Activated CD4-positive, CD25-positive, alpha-beta regulatory T cell (primary cell): ENCODE data around the gene MYL2.

Source experiments
- DNase-seq, 4 experiments: peaks; one replicate each; lab custom pipeline; 2025; lab: John Stamatoyannopoulos, UW

MYL2 gene

GRCh38 chr12:110930348-110931314 is 10.3 kb upstream of the MYL2 start:
- DNase-seq = no peak

DNA sequence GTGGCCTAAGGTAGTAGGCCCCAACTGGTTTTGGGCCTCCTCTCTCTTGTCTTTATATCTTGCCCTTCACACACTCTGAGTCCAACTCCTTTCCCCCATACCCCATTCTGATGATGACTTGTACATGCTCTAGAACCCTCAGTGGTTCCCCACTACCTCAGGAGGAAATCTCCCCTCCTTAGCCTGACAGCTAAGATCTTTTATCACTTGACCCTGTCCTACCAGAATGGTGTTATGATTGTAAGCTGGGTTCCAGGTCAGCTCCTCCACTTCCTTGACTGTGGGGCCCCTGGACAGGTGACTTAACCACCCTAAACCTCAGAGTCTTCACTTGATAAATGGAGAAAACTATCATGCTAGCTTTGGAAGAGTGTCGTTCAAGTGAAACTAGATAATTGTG is 9.4 kb upstream of the MYL2 start:
- no peak for DNase-seq

- no peak for DNase-seq
These were observed 8.3 kb upstream of the MYL2 start for GRCh38 chr12:110928700-110929099.

DNA sequence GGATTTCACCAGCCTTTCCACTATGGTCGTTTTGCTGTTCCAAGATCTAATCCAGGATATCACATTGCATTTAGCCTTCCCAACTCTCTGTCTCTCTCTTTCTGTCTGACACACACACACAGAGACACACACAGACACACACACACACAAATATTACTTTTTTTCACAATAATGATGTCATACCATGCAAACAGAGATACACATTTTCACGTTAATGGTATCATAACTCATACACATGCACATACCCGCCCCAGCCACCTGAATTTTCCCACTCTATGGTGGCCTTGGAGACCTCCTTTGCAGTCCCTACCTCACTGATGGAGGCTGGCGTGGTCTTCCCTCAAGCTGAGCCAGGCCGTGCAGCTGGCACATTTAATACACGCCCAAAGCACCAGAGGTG is 7.2 kb upstream of the MYL2 start:
- DNase-seq = no peak

- DNase-seq = no peak
These were observed 3.4 kb upstream of the MYL2 start for GRCh38 chr12:110923692-110924334.

GRCh38 chr12:110923192-110923591 is 2.8 kb upstream of the MYL2 start:
- no peak for DNase-seq

DNA sequence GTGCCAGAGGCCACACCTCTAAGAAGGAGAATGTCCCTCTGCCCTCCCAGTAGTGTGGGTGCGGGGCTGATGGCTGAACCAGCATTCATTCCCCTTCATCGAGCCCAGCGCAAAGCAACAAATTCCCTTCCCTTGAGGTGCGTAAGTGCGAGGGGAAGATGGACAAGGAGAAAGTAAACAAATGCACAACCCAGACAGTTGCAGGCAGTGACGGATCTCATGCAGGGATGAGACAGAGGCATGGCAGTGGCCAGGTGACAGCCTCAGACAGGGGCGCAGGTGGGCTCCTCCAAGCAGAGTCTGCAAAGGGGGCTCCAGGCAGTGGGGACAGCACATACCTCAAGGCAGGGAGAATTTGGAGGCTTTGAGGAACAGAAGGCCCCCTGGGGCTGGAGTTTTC is 2.3 kb upstream of the MYL2 start:
- DNase-seq = no peak

GRCh38 chr12:110921262-110921661 is 883 bp upstream of the MYL2 start:
- DNase-seq = no peak

DNA sequence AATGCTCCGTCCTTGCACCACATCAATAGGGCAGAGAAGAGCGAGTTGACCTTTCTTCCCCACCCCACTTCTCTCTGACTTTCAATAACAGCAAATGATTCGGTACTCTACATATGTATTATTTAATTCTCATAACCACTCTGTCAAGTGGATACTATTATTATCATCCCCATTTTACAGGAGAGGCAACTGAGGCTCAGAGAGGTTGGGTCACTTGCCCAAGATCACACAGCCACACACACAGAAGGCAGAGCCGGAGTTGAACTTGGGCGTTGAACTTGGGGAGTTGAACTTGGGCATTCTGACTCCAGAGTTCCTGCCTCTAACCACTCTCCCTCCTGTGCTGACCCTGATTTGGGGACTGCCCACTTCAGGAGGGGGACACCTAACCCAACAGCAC is 659 bp downstream of the MYL2 start:
- no peak for DNase-seq

DNA sequence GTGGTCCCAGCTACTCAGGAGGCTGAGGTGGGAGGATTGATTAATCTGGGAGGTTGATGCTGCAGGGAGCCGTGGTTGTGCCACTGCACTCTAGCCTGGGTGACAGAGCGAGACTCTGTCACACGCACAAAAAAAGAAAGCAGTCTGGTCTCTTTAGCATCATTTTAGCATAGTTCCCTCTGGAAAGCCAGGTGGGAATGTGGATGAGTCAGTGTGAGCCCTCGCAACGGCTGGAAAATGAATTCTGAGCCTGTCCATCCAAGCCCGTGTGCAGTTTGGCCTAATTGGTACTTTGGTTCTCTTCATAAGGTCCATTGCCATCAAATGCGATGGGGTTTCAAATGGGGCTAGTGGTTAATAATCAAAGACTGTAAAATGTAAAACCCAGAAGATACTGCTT is 2.4 kb downstream of the MYL2 start:
- no peak for DNase-seq

- no peak for DNase-seq
These were observed 2.9 kb downstream of the MYL2 start for GRCh38 chr12:110917467-110917866.

GRCh38 chr12:110916295-110916875 is 4.0 kb downstream of the MYL2 start:
- no peak for DNase-seq

DNA sequence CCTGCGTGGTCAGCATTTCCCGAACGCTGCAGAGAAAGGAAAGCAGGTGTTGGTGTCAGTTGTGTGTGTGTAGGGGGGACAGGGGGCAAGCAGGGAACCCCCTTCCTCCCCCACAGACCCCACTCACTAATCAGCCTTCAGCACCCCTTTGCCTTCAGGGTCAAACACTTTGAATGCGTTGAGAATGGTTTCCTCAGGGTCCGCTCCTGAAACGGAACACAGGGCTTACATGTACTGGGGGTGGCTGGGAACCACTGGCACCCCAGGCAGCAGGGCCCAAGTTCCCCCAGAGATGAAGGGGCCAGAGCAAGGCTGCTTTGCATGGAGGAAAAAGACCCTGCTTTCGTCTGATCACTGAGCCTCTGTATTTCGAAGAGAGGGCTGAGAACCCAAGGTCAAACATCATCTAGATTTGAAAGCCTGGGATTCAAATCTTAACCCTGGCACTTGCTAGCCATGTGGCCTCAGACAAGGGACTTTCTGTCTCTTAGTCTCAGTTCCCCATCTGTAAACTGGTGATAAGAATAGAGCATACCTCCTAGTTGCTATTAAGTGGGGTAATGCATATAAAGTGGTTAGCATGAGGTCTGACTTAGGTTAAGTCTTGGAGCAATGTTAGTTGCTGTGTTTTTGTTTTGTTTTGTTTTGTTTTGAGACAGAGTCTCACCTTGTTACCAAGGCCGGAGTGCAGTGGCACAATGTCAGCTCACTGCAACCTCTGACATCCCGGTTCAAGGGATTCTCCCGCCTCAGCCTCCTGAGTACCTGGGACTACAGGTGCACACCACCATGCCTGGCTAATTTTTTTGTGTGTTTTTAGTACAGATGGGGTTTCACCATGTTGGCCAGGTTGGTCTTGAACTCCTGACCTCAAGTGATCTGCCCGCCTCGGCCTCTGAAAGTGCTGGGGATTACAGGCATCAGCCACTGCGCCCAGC is 7.0 kb downstream of the MYL2 start:
- DNase-seq = no peak

DNA sequence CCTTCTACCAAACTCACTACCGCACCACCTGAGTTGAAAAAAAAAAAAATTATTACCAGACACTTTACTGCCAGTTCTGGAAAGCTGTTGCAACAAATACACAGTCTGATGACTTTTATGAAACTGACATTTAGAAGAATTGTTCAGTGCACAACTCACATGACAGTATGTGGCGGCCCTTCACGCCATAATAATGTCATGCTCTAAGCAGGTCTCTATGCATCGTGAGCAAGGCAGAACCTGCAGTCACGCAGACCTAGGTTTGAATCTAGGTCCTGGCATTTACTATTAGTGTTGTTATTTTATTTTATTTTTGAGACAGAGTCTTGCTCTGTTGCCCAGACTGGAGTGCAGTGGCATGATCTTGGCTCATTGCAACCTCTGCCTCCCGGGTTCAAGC is 8.1 kb downstream of the MYL2 start:
- no peak for DNase-seq

- DNase-seq = no peak
These were observed 11.8 kb downstream of the MYL2 start for GRCh38 chr12:110908377-110909152.

DNA sequence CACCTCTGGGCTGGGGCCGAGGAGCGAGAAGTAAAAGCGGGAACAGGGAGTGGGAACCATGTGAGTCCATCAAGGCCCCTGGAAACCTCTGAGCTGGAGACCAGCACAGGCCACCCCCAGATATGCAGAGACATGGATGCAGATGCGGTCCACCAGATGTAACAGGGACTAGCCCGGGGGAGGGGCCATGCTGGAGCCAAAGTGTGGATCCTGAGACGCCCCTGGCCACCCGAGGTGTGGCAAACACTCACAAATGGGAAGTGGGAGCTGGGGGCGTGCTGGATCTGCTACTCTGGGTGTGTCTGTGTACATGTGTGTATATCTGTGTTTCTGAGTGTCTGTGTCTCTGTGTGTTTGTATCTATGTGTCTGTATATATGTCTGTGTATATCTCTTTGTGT is 12.8 kb downstream of the MYL2 start:
- no peak for DNase-seq

DNA sequence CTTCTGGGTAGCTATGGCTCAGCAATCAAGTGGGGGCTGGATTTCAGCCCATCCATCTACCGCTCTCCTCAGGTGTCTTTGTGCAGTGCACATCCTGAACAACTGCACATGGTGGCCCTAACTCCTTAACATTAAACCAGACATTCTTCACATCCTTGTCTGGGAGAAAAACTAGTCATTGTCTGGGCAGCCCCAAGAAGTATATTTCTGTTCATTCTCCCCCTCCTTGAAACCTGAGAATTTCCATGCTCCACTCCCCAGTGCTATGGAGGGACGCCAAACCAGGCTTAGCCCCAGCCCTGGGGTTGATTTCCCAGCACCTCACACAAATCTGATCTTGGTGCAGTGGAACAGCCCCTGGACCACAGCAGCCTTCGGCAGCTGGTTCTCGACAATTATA is 13.4 kb downstream of the MYL2 start:
- no peak for DNase-seq

- no peak for DNase-seq
These were observed 13.9 kb downstream of the MYL2 start for GRCh38 chr12:110906516-110906915.

- DNase-seq = no peak
These were observed 14.3 kb downstream of the MYL2 start for GRCh38 chr12:110906083-110906482.

GRCh38 chr12:110903511-110903910 is 16.9 kb downstream of the MYL2 start:
- DNase-seq = no peak

DNA sequence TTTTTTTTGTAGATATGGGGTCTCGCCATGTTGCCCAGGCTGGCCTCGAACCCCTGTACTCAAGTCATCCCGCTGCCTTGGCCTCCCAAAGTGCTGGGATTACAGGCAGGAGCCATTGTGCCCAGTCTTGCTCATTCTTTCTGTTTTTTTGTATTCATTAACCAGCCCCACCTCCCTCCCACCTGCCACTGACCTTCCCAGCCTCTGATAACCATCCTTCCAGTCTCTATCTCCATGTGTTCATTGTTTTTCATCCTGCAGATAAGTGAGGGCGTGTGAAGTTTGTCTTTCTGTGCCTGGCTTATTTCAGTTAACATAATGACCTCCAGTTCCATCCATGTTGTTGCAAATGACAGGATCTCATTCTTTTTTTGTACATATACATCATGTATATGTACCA is 19.0 kb downstream of the MYL2 start:
- DNase-seq = no peak
